Transverse colon (tissue), 4 donors: ENCODE results near the gene SLC22A15. TPM values are rescaled to one million over a fixed set of nuclear protein-coding genes. Genes with fewer than 3 reads are reported as not detected.

Experiments
- DNase-seq: peaks from one replicate; pipeline ENCODE4 v3.0.0-alpha.2; 2019
- H3K27ac ChIP-seq, 4 donors: fragments of 200-600 bp; sonication (generic); 2 replicates each; pipeline ENCODE4 v1.5.1; 2016 to 2018; ENCODE audit warnings: inconsistent platforms in 4 of 4
- H3K27me3 ChIP-seq: fragments of 200-600 bp; sonication (generic); 2 replicates; pipeline ENCODE4 v1.5.1; 2017; ENCODE audit warnings: inconsistent platforms
- H3K36me3 ChIP-seq, 4 donors: fragments of 200-600 bp; sonication (generic); 2 replicates each; pipeline ENCODE4 v1.5.1; 2017 to 2019; ENCODE audit warnings: inconsistent platforms in 4 of 4
- H3K4me1 ChIP-seq, 4 donors: fragments of 200-600 bp; sonication (generic); 2 replicates each; pipeline ENCODE4 v1.5.1; 2017 to 2020; ENCODE audit warnings: inconsistent platforms in 4 of 4
- H3K4me3 ChIP-seq, 4 donors: fragments of 200-600 bp; sonication (generic); 1 replicate in 1 of 4; 2 replicates in 3 of 4; pipeline versions ENCODE4 v1.5.1 to v1.6.1; 2017 to 2019; ENCODE audit warnings: inconsistent platforms in 4 of 4
- H3K9me3 ChIP-seq, 2 donors: fragments of 200-600 bp; sonication (generic); 2 replicates each; pipeline ENCODE4 v1.5.1; 2017 to 2019; ENCODE audit warnings: inconsistent platforms in 2 of 2
- EP300 ChIP-seq: sonication (generic); formaldehyde crosslinking; IDR thresholded peaks from one replicate; pipeline ENCODE4 v1.6.1; 2017; ENCODE audit warnings: antibody characterized with exemption, low read depth
- POLR2A ChIP-seq: fragments of 450-650 bp; IDR thresholded peaks from one replicate; pipeline ENCODE4 v1.6.1; 2016; ENCODE audit warnings: antibody characterized with exemption, mild to moderate bottlenecking, moderate library complexity
- POLR2AphosphoS5 ChIP-seq, 3 donors: sonication (generic); formaldehyde crosslinking; IDR thresholded peaks; one replicate each; pipeline ENCODE4 v1.6.1; 2016; ENCODE audit warnings: antibody characterized with exemption in 3 of 3
- WGBS, 2 donors: methylation state at CpG; one replicate each; pipeline ENCODE4 v1.1.5; 2018; ENCODE audit warnings: low coverage in 1 of 2; 5-methylcytosine and 5-hydroxymethylcytosine counted together
- in situ Hi-C, 4 donors: fragments of 200-750 bp; cut with MboI; loops; one replicate each; pipeline versions ENCODE4 v1.15.0 to v1.15.1; 2017; ENCODE audit warnings: low sequenced_read_pairs in 3 of 4, low pct_ligation_motif_present in 1 of 4, low pct_unique_long_range_greater_than_20kb in 1 of 4
- intact Hi-C: fragments of 100-400 bp; cut with DNase I; formaldehyde crosslinking; loops from one replicate; pipeline ENCODE4 v1.15.1; 2023; ENCODE audit warnings: low total_unique reads
- total RNA-seq, 4 donors: library from RNA; depleted of rRNA; stranded (reverse); fragments of >200 nt; gene quantifications; one replicate each; pipeline ENCODE4 v1.1.0, GENCODE V29; 2016
- TF ChIP-seq, protein P1 (sequence below), 5 experiments: fragments of 200-600 bp in 3 of 5; fragments of 450-650 bp in 2 of 5; sonication (generic) in 3 of 5; IDR thresholded peaks; 1 replicate in 2 of 5; 2 replicates in 3 of 5; pipeline ENCODE4 v1.5.1; 2016 to 2017; ENCODE audit warnings: antibody characterized with exemption in 5 of 5, inconsistent platforms in 3 of 5, mild to moderate bottlenecking in 2 of 5, moderate library complexity in 1 of 5

SLC22A15 gene
- 1 to 10 TPM; 1.9 to 5.6 (median 3.4) TPM for total RNA-seq

- in situ Hi-C loops = loop anchor here in 1 of 4 donors (5.0 to 25.0 kb wide), 2 partner anchors 169 to 364 kb away; no protein-coding TSS in a partner anchor
- Histone ChIP-seq H3K4me1 (peaks cover 0 to 10% (median 6%) of the 10 kb centered on the region in 4 donors), H3K9me3 (no peaks in the 10 kb centered on the region), H3K27me3 (no peaks in the 10 kb centered on the region), H3K27ac (peak within 1 kb of the TSS; percentile 74 to 86 (median 79)), H3K36me3 (no peaks in the 10 kb centered on the region), H3K4me3 (peak within 1 kb of the TSS; percentile 52 to 83 (median 60))
- peak; percentile 70 for DNase-seq
- intact Hi-C loops = no loop called here
- WGBS, 2 donors = 1 to 3% methylated on average over 15 to 56 of the region's 91 CpGs
- TF ChIP-seq EP300 (no peak), POLR2A (no peak), POLR2AphosphoS5 (IDR thresholded peaks at IDR 0.05) (peak in 1 of 3 donors; percentile 9)
These were observed at the start of gene SLC22A15 for GRCh38 chr1:115976062-115976920. Gene SLC22A15, plus strand, starts transcription at chr1:115976513. Its CDS starts 115 bp downstream, at chr1:115976628.

- Histone ChIP-seq H3K9me3 (no peaks in the 10 kb centered on the region), H3K36me3 (no peaks in the 10 kb centered on the region), H3K4me3 (no peak overlapping the region), H3K27ac (no peak overlapping the region), H3K4me1 (no peaks in the 10 kb centered on the region), H3K27me3 (no peaks in the 10 kb centered on the region)
- in situ Hi-C loops (no loop called here), intact Hi-C loops (no loop called here)
- no peak for DNase-seq
- WGBS, 2 donors = 89% methylated on average over 4 of the region's 4 CpGs; no CpG with 5 or more reads in 1 of the 2 donors
- TF ChIP-seq EP300 (no peak), POLR2AphosphoS5 (IDR thresholded peaks at IDR 0.05) (no peak), POLR2A (no peak)
- TF ChIP-seq, protein P1, sequence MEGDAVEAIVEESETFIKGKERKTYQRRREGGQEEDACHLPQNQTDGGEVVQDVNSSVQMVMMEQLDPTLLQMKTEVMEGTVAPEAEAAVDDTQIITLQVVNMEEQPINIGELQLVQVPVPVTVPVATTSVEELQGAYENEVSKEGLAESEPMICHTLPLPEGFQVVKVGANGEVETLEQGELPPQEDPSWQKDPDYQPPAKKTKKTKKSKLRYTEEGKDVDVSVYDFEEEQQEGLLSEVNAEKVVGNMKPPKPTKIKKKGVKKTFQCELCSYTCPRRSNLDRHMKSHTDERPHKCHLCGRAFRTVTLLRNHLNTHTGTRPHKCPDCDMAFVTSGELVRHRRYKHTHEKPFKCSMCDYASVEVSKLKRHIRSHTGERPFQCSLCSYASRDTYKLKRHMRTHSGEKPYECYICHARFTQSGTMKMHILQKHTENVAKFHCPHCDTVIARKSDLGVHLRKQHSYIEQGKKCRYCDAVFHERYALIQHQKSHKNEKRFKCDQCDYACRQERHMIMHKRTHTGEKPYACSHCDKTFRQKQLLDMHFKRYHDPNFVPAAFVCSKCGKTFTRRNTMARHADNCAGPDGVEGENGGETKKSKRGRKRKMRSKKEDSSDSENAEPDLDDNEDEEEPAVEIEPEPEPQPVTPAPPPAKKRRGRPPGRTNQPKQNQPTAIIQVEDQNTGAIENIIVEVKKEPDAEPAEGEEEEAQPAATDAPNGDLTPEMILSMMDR (IDR thresholded peaks at IDR 0.05) = no peak
These were observed 48.3 kb upstream of the SLC22A15 start for GRCh38 chr1:115927971-115928370.

DNA sequence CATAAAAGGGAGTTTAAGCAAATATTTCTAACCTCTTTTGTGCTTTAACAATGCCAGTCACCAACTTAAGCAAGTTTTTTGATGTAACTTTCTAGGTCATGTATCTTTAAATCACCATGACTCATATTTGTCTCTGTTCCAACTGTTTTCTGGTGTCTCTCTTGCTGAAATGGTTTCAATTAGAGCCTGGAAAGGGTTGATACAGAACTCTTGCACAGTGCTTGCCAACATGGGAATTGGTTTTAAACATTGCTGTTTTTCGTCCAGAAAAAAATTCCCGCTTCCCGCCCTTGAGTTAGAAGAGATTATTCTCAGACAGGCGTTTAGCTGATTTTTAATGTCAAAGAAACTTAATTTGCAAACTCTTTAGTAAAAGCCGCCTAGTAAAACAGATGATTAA is 46.4 kb upstream of the SLC22A15 start:
- intact Hi-C loops = no loop called here
- in situ Hi-C loops = no loop called here
- H3K4me1 ChIP-seq = no peaks in the 10 kb centered on the region
- TF ChIP-seq POLR2AphosphoS5 (IDR thresholded peaks at IDR 0.05) (no peak), POLR2A (no peak), EP300 (no peak)
- TF ChIP-seq, protein P1 (IDR thresholded peaks at IDR 0.05) = no peak
- H3K27me3 ChIP-seq = no peaks in the 10 kb centered on the region
- WGBS, 2 donors = 74 to 80% methylated on average over 5 of the region's 5 CpGs
- no peaks in the 10 kb centered on the region for H3K36me3 ChIP-seq
- H3K27ac ChIP-seq = no peak overlapping the region
- no peak for DNase-seq
- H3K4me3 ChIP-seq = no peak overlapping the region
- no peaks in the 10 kb centered on the region for H3K9me3 ChIP-seq

GRCh38 chr1:115933625-115934024 is 42.7 kb upstream of the SLC22A15 start:
- Histone ChIP-seq H3K36me3 (no peaks in the 10 kb centered on the region), H3K4me3 (no peak overlapping the region), H3K9me3 (no peaks in the 10 kb centered on the region), H3K27me3 (no peaks in the 10 kb centered on the region), H3K27ac (no peak overlapping the region), H3K4me1 (no peaks in the 10 kb centered on the region)
- no peak for DNase-seq
- in situ Hi-C loops = no loop called here
- intact Hi-C loops = no loop called here
- TF ChIP-seq POLR2A = no peak
- no peak for TF ChIP-seq EP300
- TF ChIP-seq, protein P1 (IDR thresholded peaks at IDR 0.05) = no peak
- TF ChIP-seq POLR2AphosphoS5 (IDR thresholded peaks at IDR 0.05) = no peak
- WGBS, 2 donors = 64 to 70% methylated on average over 3 of the region's 3 CpGs
